ENCODE measurements around the gene FANCB. TPM values are rescaled to one million over a fixed set of nuclear protein-coding genes. Genes with fewer than 3 reads are reported as not detected.

FANCB gene
- total RNA-seq, 2 experiments from 2014 or later: 1.5 to 1.6 TPM

DNA sequence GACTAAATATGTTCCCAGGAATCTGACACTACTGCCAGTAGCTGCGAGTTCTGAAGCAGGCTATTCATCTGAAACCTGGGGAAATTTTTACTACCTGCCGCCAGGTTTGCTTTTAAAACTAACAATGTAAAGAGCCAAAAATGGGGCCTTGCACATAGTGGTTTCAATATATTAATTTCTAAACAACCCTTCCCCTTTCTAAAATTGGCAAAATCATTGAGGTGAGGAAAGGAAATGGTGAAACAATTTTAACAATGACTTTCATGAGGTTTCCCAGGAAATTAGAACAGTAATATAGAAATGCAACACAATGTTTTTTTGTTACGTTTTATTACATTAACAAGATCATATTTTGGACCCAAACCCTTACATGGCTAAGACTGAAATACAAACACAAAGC lies 21.3 kb downstream of the FANCB start:
- H3K4me3 Mint-ChIP-seq: no peak overlapping the region
- Histone ChIP-seq H3K27me3 (ENCODE audit: control insufficient read depth in 1 of 2, insufficient read depth in 2 of 2, low read length in 2 of 2) (no peaks in the 10 kb centered on the region), H3K36me3 (ENCODE audit: insufficient read depth, low read length) (no peaks in the 10 kb centered on the region), H3K9me3 (ENCODE audit: control insufficient read depth in 1 of 2, insufficient read depth in 1 of 2, low read length in 2 of 2) (no peaks in the 10 kb centered on the region), H3K4me1 (ENCODE audit: insufficient read depth, low read length) (no peaks in the 10 kb centered on the region), H3K27ac (ENCODE audit: low read depth in 1 of 2, low read length in 2 of 2) (no peak overlapping the region), H3K4me3 (ENCODE audit: low read length) (no peak overlapping the region)
- no peaks in the 10 kb centered on the region for H3K4me1 Mint-ChIP-seq (ENCODE audit: low read depth)
- intact Hi-C loops (cut with DNase I, micrococcal nuclease): no loop called here
- ATAC-seq (ENCODE audit: poor library complexity) (no peak), DNase-seq (no peak)
- no peak for TF ChIP-seq CTCF (IDR thresholded peaks at IDR 0.05)
- H3K27me3 Mint-ChIP-seq: no peaks in the 10 kb centered on the region
- CTCF ChIA-PET: no interaction called here
- H3K36me3 Mint-ChIP-seq (ENCODE audit: low read depth): peaks cover 8% of the 10 kb centered on the region
- H3K27ac Mint-ChIP-seq: no peak overlapping the region
- POLR2A ChIA-PET: no interaction called here
- no peaks in the 10 kb centered on the region for H3K9me3 Mint-ChIP-seq

- no peaks in the 10 kb centered on the region for H3K36me3 ChIP-seq (ENCODE audit: insufficient read depth, low read length)
- H3K4me1 ChIP-seq (ENCODE audit: insufficient read depth, low read length): no peaks in the 10 kb centered on the region
- Mint-ChIP-seq H3K27me3 (no peaks in the 10 kb centered on the region), H3K36me3 (ENCODE audit: low read depth) (peaks cover 6% of the 10 kb centered on the region), H3K9me3 (no peaks in the 10 kb centered on the region), H3K4me1 (ENCODE audit: low read depth) (no peaks in the 10 kb centered on the region), H3K4me3 (no peak overlapping the region), H3K27ac (no peak overlapping the region)
- H3K9me3 ChIP-seq (ENCODE audit: control insufficient read depth in 1 of 2, insufficient read depth in 1 of 2, low read length in 2 of 2): no peaks in the 10 kb centered on the region
- no peak overlapping the region for H3K4me3 ChIP-seq (ENCODE audit: low read length)
- no peak for ATAC-seq (ENCODE audit: poor library complexity)
- H3K27me3 ChIP-seq (ENCODE audit: control insufficient read depth in 1 of 2, insufficient read depth in 2 of 2, low read length in 2 of 2): no peaks in the 10 kb centered on the region
- no peak for TF ChIP-seq CTCF (IDR thresholded peaks at IDR 0.05)
- ChIA-PET CTCF (no interaction called here), POLR2A (no interaction called here)
- H3K27ac ChIP-seq (ENCODE audit: low read depth in 1 of 2, low read length in 2 of 2): no peak overlapping the region
- intact Hi-C loops (cut with DNase I, micrococcal nuclease): no loop called here
- no peak for DNase-seq
Measured at GRCh38 chrX:14843666-14844065, 29.2 kb downstream of the FANCB start.

- ChIA-PET POLR2A (no interaction called here), CTCF (no interaction called here)
- Mint-ChIP-seq H3K9me3 (no peaks in the 10 kb centered on the region), H3K36me3 (ENCODE audit: low read depth) (peaks cover 19% of the 10 kb centered on the region), H3K4me3 (no peak overlapping the region), H3K27ac (no peak overlapping the region), H3K4me1 (ENCODE audit: low read depth) (no peaks in the 10 kb centered on the region), H3K27me3 (no peaks in the 10 kb centered on the region)
- intact Hi-C loops (cut with DNase I, micrococcal nuclease): no loop called here
- no peak for TF ChIP-seq CTCF (IDR thresholded peaks at IDR 0.05)
- H3K4me1 ChIP-seq (ENCODE audit: insufficient read depth, low read length): no peaks in the 10 kb centered on the region
- H3K36me3 ChIP-seq (ENCODE audit: insufficient read depth, low read length): no peaks in the 10 kb centered on the region
- H3K27ac ChIP-seq (ENCODE audit: low read depth in 1 of 2, low read length in 2 of 2): no peak overlapping the region
- ATAC-seq (ENCODE audit: poor library complexity) (no peak), DNase-seq (no peak)
- no peaks in the 10 kb centered on the region for H3K27me3 ChIP-seq (ENCODE audit: control insufficient read depth in 1 of 2, insufficient read depth in 2 of 2, low read length in 2 of 2)
- no peaks in the 10 kb centered on the region for H3K9me3 ChIP-seq (ENCODE audit: control insufficient read depth in 1 of 2, insufficient read depth in 1 of 2, low read length in 2 of 2)
- no peak overlapping the region for H3K4me3 ChIP-seq (ENCODE audit: low read length)
Measured at GRCh38 chrX:14837155-14837554, 35.7 kb downstream of the FANCB start.
